T-helper 1 cell treated with Interleukin-12 subunit alpha and Interleukin-12 subunit beta and Interleukin-4 antibody, amounts not matched to agents 30 ng/mL and 1 ng/mL, for 36 hours (primary cell): ENCODE results near the gene NLGN1. TPM values are rescaled to one million over a fixed set of nuclear protein-coding genes. Genes with fewer than 3 reads are reported as not detected.

Experiments
- intact Hi-C: fragments of 100-400 bp; cut with micrococcal nuclease; formaldehyde crosslinking; loops from one replicate; pipeline ENCODE4 v1.15.1; 2024
- total RNA-seq: library from RNA; stranded (reverse); gene quantifications from 2 replicates; pipeline ENCODE4 v1.2.3, GENCODE V29; 2022

The NLGN1 gene
- total RNA-seq, 1 donor from 2014 or later = not detected

DNA sequence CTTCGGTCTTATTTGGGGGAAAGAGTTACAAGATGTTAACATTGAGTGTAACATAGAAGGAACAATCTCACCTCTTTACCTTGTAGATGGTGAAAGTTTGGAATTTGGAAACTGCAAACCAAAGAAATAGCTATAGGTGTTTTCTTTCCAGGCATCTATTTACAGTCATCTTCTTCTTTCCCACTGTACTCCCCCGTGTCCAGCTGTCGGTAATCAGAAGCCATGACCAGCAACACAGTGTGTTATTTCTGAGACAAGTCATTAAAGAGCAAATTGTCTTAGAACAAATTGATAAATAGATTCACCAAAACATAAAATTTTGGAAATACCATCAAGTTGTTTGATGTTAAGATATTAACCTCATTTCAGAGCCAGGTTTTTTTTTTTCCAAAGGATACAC, 871.0 kb downstream of the NLGN1 start:
- intact Hi-C loops = loop anchor here (1.0 kb wide), 1 partner anchor 12 kb away; no protein-coding TSS in a partner anchor

DNA sequence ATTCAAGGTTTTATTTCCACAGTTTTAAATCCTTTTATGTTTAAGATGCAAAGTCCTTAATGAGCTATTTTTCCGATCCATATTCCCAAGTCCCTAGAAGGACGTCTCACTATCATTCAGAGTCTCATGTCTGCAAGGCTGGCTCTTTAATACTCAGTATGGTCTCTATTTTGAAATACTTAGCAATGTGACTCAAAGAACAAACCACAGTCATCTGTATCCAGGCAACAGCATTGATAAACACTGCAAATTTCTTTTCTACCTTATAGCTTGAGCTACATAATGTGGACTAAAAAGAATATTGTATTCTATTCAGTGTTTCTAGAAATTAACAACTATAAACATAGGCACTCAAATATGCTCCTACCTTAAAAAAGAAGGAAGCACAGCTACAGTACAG, 873.3 kb downstream of the NLGN1 start:
- intact Hi-C loops = no loop called here

GRCh38 chr3:174275336-174275735, 877.8 kb downstream of the NLGN1 start:
- intact Hi-C loops = no loop called here

DNA sequence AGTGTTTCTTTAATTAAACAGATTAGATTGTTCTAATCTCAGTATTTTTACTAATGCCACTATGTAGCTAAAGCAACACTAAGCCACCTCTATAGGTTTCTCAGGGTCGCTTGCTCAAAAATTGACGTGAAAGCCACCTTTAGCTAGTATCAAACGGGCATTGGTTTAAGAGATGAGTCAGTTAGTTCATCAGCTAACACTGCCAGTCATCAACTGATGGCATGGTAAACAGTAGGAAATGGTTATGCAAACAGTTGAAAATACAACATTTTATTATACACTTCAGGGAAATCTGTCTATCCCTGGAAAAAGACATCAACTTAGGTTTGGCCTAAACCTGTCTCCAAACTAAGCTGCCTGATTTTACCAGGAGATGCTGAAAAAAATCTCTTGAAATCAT, 879.3 kb downstream of the NLGN1 start:
- intact Hi-C loops = no loop called here

DNA sequence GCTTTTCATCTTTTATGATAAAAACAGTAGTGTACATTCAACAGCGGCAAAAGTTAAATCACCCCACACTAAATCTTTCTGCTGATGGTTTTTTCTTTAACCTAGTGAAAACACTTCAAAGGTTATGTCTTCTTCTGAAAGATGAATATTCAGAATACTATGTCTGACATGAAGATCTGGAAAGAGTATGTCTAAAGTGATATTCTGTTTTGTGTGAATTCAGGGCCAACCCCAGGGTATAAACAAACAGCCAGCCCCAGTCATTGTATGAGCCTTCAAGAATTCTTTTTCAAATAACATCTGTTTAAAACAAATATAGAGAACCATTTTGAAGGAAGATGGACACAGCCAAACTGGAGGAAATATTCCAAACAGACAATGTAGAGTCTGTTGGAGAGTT, 880.5 kb downstream of the NLGN1 start:
- intact Hi-C loops = no loop called here

DNA sequence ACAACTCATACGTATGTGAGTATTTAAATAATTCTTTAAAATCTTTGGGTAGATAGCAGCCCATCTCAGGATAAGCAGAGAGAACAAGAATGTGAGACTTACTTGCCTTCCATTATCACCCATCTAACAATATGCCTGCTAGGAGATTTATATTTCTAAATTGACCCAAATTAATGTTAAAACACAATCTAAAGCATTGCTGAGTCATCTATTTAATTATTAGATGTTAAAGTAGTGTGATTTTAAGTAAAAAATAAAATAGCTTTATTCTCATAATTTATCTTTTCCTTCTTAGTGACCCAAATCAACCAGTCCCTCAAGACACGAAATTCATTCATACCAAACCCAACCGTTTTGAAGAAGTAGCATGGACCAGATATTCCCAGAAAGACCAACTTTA, 882.6 kb downstream of the NLGN1 start:
- intact Hi-C loops = no loop called here

- intact Hi-C loops = no loop called here
These were observed 887.8 kb downstream of the NLGN1 start for GRCh38 chr3:174285242-174285864.

GRCh38 chr3:174287705-174288104, 890.2 kb downstream of the NLGN1 start:
- intact Hi-C loops = no loop called here

DNA sequence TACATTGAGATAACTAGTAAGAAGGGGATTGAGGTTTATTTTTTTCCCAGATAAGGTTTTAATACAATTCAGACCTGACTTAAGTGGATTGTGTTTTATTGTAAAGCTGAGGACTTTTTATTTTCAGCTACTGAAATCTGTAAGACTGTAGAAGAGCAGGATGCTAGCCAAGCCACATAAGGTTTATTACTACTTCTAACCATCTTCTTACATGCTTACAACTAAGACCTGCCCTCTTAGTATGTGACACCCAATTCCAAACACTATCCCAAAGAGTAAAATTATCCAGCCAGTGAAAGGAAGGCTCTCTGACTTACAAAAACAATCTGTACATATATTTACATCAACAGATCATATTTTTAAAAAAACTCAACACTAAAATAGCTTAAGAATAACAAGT, 897.1 kb downstream of the NLGN1 start:
- intact Hi-C loops = no loop called here

DNA sequence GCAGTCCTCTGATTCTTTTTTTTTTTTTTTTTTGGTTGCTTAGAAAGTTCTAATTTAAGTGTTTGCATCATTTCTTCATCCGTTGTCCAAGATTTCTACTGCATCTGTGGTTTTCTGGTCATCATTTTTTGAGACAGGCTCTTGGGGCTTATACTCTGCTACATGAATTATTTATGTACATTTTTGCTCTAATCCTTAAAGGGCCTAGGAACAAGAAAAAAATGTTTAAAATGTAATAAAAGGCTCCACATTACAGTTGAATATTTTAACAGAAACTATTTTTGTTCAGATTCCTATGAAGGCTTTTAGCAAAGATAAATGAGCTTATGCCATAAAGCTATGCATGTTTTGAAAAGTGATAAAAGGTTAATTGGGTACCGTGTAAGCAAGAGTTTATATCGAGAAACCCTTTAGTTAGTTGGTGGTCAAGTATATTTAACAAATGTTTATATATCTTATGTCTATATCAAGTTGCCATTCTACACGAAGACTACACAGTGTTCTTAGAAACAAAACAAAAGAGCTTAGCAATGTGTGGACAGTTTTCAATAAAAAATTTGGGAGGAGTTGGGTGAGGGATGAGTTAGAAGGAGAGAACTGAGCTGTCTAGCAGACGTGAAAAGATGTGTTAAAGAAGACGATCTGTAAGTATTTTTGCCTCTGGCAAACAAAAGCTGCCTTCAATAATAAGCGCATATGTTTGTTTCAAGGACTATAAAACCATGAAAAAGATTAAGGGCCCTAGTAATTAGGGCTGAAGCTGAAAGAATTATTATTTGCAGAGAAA, 898.0 kb downstream of the NLGN1 start:
- intact Hi-C loops = no loop called here

DNA sequence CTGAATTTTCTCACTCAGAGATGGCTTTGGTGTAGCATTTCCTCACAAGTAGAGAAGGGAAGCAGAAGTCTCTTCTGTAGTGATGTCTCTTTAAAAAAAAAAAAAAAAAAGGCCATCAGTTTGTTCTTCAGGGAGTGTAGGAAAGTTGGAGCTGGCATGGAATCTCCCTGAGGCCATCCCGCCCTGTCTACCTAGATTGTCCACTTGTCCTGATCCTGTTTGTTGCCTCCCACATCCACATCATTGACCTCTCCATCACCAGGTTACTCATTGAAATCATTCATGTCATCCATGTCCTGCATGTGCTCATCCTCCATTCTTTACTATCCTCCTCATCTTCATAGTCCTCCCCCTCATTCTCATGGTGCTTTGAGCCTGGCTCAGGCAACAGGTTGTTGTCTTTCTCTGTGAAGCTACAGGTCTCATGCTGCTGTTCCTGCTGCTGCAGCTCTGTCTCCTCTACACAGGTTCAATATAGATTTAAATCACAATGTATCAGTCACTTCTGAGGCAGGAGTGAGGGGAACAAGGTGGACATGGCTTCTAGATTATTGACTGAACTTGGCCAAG, 905.3 kb downstream of the NLGN1 start:
- intact Hi-C loops = no loop called here

DNA sequence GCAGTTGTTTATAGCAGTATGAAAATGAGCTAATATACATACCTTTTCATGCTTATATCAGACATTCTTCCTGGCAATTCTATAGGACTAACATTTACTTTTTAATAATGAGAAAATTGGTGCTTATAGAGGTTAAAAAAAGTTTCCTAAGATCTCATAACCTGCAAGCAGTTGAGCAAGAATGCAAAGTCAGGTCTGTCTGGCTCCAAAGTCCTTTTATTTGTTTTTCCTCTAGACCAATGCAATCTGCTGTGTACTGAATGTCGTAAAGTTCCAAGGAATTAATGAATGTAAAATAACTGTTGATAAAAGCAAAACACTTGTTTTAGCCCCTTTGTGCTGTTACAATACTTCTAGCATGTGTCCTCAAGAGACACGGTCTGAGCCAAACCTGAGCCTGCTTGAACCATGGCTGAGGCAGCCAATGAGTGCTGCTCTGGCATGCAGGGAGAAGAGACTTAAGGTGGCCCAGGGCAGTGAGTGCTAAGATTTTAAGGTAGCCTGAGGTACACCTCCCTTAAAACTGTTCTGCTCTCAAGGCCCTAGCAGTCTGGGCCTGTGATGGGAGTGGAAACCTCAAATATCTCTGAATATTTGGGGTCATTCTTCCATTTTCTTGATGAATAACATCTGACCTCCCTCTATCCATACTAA, 906.5 kb downstream of the NLGN1 start:
- intact Hi-C loops = no loop called here

DNA sequence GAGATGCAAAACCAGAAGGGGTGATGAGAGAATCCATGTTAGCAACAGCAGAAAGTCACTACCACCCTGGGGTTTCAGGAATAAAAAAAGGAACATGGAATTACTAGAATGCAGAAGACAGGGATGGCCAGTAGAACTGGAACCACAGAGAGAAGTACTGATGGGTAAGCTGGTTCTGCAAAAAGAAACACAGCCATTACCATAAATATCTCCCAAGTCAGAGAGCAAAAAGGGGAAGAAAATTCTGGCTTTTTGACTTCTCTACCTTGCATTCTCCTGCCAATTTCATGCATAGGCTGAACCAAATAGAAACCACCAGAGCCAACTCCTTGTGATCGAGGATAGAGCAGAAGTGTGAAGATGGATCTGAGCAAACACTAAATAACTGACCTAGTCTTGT, 911.2 kb downstream of the NLGN1 start:
- intact Hi-C loops = no loop called here

- intact Hi-C loops = no loop called here
These were observed 913.0 kb downstream of the NLGN1 start for GRCh38 chr3:174310475-174310983.

DNA sequence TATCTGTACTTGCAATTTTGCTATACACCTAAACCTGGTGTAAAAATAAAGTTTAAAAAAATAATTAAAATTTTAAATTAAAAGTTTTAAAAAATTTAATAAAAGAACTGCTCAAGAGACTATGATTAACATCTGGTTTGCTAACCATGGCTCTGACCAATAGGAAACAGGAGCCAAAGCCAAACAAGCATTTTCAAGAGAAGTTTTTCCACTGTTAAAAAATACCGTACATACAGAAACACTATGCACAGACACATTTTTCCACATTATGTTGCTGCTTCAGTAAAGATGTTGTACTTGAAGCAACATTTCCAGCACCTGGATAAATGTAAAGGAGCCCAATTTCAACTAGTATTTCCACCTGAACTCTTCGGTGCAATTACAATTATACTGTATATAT, 917.7 kb downstream of the NLGN1 start:
- intact Hi-C loops = no loop called here

GRCh38 chr3:174317005-174317404, 919.5 kb downstream of the NLGN1 start:
- intact Hi-C loops = no loop called here

DNA sequence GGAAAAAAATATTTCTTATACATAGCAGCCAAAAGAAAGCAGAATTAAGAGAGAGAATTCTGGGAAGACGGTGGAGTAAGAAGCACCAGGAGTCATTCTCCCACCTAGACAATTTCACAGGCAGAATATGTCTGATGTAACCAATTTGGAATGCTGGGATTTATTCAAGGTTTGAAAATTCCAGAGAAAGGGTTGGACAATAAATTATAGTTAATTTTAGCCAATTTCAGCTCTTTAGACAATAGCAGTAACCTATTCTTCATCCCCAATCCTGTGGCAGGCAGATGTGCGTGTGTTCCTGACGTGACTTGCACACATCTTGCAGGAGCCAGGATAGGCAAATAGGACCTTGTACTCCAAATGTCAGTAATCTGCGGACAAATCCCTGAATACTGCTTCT, 920.6 kb downstream of the NLGN1 start:
- intact Hi-C loops = no loop called here

GRCh38 chr3:174321548-174321947, 924.0 kb downstream of the NLGN1 start:
- intact Hi-C loops = no loop called here

DNA sequence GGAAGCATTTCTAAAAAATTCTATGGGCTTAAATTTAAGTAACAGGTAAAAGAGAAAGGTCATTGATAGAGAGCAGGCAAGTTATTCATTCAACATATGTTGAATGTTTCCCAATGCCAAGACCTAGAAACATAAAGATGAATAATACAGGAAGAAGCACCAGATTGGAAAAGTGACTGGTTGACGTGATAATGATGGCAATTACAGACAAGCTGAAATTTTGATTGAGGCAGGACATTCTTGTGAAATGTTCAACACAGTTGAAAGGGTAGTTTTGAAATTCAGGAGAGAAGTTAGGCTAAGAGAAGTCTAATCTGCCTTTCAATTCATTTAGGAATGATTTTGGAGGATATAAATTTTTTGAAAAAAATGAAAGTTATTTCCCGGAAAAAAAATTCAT, 925.2 kb downstream of the NLGN1 start:
- intact Hi-C loops = no loop called here

DNA sequence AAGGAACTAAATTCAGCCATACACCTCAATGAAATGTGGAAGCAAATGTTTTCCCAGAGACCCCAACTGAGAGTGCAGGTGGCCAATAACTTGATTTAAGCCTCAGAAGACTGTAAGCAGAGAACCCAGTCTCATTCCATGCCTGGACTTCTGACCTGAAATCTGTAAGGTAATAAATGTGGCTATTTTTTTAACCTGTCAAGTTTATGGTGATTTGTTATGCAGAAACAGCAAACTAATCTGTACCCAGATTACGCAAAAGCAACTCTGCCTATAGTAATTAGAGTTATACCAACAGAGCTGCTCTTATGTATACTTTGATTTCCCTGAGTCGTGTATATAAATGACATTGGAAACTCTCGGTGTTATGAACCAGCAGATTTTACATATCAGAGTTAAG, 927.6 kb downstream of the NLGN1 start:
- intact Hi-C loops = no loop called here

- intact Hi-C loops = no loop called here
These were observed 928.5 kb downstream of the NLGN1 start for GRCh38 chr3:174325834-174326700.
